Activated B cell treated with CpG ODN at 0.5 μM for 24 hours (primary cell): ENCODE results near the gene CCHCR1. TPM values are rescaled to one million over a fixed set of nuclear protein-coding genes. Genes with fewer than 3 reads are reported as not detected.

ENCODE experiments used
- ATAC-seq: fragments of 200-7000 bp; cut with Tn5 transposase; one replicate; pipeline ENCODE4 v1.10.0; 2021; ENCODE audit warnings: low read depth, mild to moderate bottlenecking, moderate library complexity
- CTCF ChIA-PET: fragments of 350-600 bp; sonication (Branson Sonifier 250); formaldehyde crosslinking; loops from one replicate; lab custom pipeline; 2021; ENCODE audit warnings: antibody characterized with exemption; lab: Charles Lee
- POLR2A ChIA-PET: fragments of 350-600 bp; sonication (Branson Sonifier 250); formaldehyde crosslinking; loops from one replicate; lab custom pipeline; 2021; ENCODE audit warnings: antibody characterized with exemption; lab: Charles Lee
- DNase-seq: peaks from one replicate; pipeline ENCODE4 v3.0.0; 2022
- H3K27ac Mint-ChIP-seq: one replicate; pipeline ENCODE4 v1.8.0; 2020; ENCODE audit warnings: mixed read lengths
- H3K27me3 Mint-ChIP-seq: one replicate; pipeline ENCODE4 v1.8.0; 2021; ENCODE audit warnings: mixed read lengths
- H3K36me3 Mint-ChIP-seq: one replicate; pipeline ENCODE4 v1.8.0; 2021; ENCODE audit warnings: low read depth, mixed read lengths
- H3K4me1 Mint-ChIP-seq: one replicate; pipeline ENCODE4 v1.8.0; 2021; ENCODE audit warnings: mixed read lengths
- H3K4me3 Mint-ChIP-seq: one replicate; pipeline ENCODE4 v1.8.0; 2020; ENCODE audit warnings: mild to moderate bottlenecking, mixed read lengths
- H3K9me3 Mint-ChIP-seq: one replicate; pipeline ENCODE4 v1.8.0; 2020; ENCODE audit warnings: mixed read lengths
- CTCF ChIP-seq: fragments of 200-600 bp; IDR thresholded peaks from one replicate; pipeline ENCODE4 v1.8.0; 2022; ENCODE audit warnings: antibody characterized with exemption, mild to moderate bottlenecking
- intact Hi-C: fragments of 100-400 bp; cut with micrococcal nuclease; formaldehyde crosslinking; loops from one replicate; pipeline ENCODE4 v1.15.1; 2024
- total RNA-seq: library from RNA; stranded (reverse); gene quantifications from 2 replicates; pipeline ENCODE4 v1.2.3, GENCODE V29; 2022

CCHCR1 gene
- total RNA-seq, 1 donor from 2014 or later, result 37.6 TPM

- H3K27me3 Mint-ChIP-seq, result peaks cover 12% of the 10 kb centered on the region
- POLR2A ChIA-PET, result interaction anchor here (0.7 kb wide), 1 partner anchor 1228 kb away, joined by 13 read pairs; no protein-coding TSS in a partner anchor
- CTCF ChIA-PET, result interaction anchor here (2.9 kb wide), 1 partner anchor 235 kb away, joined by 8 read pairs; no protein-coding TSS in a partner anchor
- no peak for TF ChIP-seq CTCF
- H3K27ac Mint-ChIP-seq, result no peak overlapping the region
- peaks cover 5% of the 10 kb centered on the region for H3K4me1 Mint-ChIP-seq
- no peak overlapping the region for H3K4me3 Mint-ChIP-seq
- no peaks in the 10 kb centered on the region for H3K36me3 Mint-ChIP-seq
- ATAC-seq (no peak), DNase-seq (no peak)
- no peaks in the 10 kb centered on the region for H3K9me3 Mint-ChIP-seq
- intact Hi-C loops, result no loop called here
Measured at GRCh38 chr6:31131595-31131994, 26.0 kb downstream of the CCHCR1 start.

GRCh38 chr6:31130751-31131150, 26.9 kb downstream of the CCHCR1 start:
- Mint-ChIP-seq H3K36me3 (no peaks in the 10 kb centered on the region), H3K27me3 (peaks cover 12% of the 10 kb centered on the region), H3K9me3 (no peaks in the 10 kb centered on the region), H3K27ac (no peak overlapping the region), H3K4me1 (peaks cover 5% of the 10 kb centered on the region), H3K4me3 (no peak overlapping the region)
- ChIA-PET POLR2A (no interaction called here), CTCF (no interaction called here)
- ATAC-seq, result no peak
- DNase-seq, result no peak
- intact Hi-C loops, result no loop called here
- no peak for TF ChIP-seq CTCF

GRCh38 chr6:31129130-31129529, 28.5 kb downstream of the CCHCR1 start:
- DNase-seq, result no peak
- no peak overlapping the region for H3K27ac Mint-ChIP-seq
- ATAC-seq, result no peak
- H3K9me3 Mint-ChIP-seq, result no peaks in the 10 kb centered on the region
- CTCF ChIA-PET, result interaction anchor here (0.6 to 1.7 kb wide), 4 partner anchors 8 to 42 kb away, joined by 3 to 5 read pairs (median 4); no protein-coding TSS in a partner anchor
- intact Hi-C loops, result loop anchor here (2.0 kb wide), 1 partner anchor 64 kb away; no protein-coding TSS in a partner anchor
- H3K4me3 Mint-ChIP-seq, result no peak overlapping the region
- H3K27me3 Mint-ChIP-seq, result peaks cover 12% of the 10 kb centered on the region
- TF ChIP-seq CTCF, result no peak
- no peaks in the 10 kb centered on the region for H3K36me3 Mint-ChIP-seq
- peaks cover 5% of the 10 kb centered on the region for H3K4me1 Mint-ChIP-seq
- POLR2A ChIA-PET, result interaction anchor here (0.6 kb wide), 1 partner anchor 1061 kb away, joined by 3 read pairs; the partner anchor contains the start of gene PBX2

GRCh38 chr6:31128093-31128676, 29.4 kb downstream of the CCHCR1 start:
- ATAC-seq (peak; percentile 69), DNase-seq (peak; percentile 56)
- Mint-ChIP-seq H3K4me1 (peaks cover 5% of the 10 kb centered on the region), H3K27me3 (peaks cover 12% of the 10 kb centered on the region), H3K36me3 (no peaks in the 10 kb centered on the region), H3K4me3 (no peak overlapping the region), H3K9me3 (no peaks in the 10 kb centered on the region), H3K27ac (no peak overlapping the region)
- peak; percentile 54 for TF ChIP-seq CTCF
- CTCF ChIA-PET, result interaction anchor here (0.6 to 1.9 kb wide), 5 partner anchors 9 to 238 kb away, joined by 3 to 7 read pairs (median 4); no protein-coding TSS in a partner anchor
- POLR2A ChIA-PET, result interaction anchor here (0.6 to 0.7 kb wide), 2 partner anchors 9 to 64 kb away, joined by 3 to 4 read pairs; no protein-coding TSS in a partner anchor
- intact Hi-C loops, result loop anchor here (2.0 kb wide), 1 partner anchor 65 kb away; no protein-coding TSS in a partner anchor
